CD4-positive, alpha-beta T cell treated with Interleukin-21 for 1 hour (primary cell): ENCODE measurements around the gene TP53RK.

Experiments
- DNase-seq: peaks from one replicate; pipeline ENCODE4 v3.0.0-alpha.2; 2020

TP53RK gene

DNA sequence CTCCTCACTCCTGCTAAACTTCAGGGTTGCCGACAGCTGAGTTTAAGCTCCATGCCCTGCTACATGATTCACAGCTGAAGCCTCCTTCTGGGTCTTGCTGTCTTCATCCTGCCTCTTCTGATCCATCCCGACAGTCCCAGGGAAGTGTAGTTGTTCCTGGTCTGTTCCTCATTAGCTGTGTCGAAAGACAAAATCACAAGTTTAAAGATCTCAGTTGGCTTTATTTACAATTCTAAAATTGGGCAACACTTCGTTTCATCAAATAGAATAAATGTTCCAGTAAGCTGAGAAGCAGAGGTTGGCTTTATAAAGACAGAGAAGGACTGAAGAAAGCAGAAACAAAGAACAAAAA is 16.1 kb upstream of the TP53RK start:
- no peak for DNase-seq

DNA sequence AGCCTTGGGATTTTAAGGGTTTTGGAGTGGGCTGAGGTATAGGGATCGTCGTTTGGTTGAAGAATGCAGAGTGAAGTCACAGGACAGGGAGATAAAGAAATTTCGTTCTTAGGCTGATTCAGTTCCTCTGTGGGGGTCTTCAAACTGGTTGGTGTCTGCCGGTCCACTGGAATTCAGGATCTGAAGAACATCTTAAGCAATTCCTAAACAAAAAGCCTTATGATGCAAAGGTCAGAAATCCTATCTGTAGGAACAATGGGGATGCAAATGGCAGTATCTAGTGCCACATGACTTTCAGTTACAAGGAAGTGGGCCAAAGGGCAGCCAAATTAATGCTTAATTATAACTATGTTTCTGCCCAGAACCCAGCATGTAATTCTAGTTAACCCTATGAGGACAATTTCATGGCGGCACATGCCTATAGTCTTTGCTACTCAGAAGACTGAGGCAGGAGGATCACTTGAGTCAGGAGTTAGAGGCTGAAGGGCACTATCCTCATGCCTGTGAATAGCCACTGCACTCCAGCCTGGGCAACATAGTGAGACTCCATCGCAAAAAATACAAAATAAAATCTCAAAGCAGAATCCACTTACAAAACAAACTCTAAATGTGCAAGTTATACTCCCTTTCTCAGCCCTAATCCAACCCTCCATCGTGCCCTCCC is 15.6 kb upstream of the TP53RK start:
- DNase-seq = no peak

DNA sequence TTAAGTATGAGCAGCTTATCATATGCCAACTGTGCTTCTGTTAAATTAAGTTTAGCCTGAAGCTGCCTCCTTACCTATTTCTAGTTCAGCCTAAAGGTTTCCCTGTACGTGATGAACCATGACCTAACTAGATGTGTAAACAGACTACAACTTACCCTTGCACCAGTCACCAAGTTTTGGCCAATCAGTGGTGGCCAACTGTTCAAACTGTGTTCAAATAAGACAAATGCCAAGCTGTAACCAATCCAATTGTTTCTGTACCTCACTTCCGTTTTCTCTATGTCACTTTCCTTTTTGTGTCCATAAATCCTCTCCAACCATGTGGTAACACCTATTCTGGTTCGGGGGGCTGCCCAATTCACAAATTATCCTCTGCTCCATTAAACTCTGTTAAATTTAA is 14.2 kb upstream of the TP53RK start:
- no peak for DNase-seq

DNA sequence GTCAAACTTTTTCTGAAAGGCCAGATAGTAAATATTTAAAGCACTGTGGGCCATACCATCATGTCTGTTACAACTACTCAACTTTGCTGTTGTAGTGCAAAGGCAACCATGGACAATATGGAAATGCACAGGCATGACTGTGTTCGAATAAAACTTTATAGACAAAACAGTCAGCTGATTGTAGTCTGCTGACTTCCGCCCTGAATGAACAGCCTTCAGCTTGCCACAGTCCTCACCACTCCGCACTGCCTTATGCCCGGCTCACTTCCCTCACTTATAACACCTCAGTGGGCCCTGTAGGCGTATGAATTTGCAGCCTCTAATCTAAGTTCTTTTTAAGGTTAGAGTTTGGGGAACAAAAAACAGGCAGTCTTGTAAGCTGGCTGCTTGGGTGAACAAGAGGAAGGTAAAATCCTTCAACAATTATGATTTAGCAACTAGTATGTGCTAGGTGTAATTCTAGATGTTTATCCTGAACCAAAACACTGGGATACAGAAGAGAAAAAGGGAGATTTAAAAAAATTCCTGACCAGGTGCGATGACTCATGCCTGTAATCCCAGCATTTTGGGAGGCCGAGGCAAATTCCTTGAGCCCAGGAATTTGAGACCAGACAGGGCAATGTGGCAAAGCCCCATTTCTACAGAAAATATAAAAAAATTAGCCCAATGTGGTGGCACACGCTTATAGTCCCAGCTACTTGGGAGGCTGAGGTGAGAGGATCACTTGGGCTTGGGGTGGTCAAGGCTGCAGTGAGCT is 13.4 kb upstream of the TP53RK start:
- no peak for DNase-seq

DNA sequence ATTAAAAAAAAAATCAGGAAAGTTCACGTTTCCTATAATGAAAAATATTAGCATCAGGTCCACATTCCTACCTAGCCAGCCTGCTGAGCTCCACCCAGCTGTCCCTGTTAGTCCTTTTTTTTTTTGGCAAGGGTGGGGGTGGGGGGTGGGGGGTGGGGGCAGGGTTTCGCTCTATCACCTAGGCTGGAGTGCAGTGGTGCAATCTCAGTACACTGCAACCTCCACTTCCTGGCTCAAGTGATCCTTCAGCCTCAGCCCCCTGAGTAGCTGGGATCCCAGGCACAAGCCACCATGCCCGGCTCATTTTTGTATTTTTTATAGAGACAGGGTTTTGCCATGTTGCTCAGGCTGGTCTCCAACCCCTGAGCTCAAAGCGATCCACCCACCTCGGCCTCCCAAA is 12.7 kb upstream of the TP53RK start:
- no peak for DNase-seq

DNA sequence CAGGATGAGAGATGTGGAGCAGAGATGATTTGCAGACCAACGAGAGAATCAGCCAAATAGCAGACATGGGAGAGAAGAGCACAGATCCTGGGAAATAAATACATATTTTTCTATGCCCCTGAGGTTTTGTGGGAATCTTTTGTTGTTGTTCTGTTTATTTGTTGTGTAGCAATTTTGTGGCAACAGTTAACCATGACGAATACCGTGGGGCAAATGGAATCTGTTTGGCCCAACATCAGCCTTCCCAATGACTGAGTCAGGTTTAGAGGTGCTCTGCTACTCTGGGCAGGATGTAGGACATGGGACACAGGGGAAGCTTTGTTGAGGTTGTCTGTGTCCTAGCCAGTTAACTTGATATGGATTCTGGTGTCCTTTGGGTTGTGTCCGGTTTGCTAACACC is 12.3 kb upstream of the TP53RK start:
- no peak for DNase-seq

DNA sequence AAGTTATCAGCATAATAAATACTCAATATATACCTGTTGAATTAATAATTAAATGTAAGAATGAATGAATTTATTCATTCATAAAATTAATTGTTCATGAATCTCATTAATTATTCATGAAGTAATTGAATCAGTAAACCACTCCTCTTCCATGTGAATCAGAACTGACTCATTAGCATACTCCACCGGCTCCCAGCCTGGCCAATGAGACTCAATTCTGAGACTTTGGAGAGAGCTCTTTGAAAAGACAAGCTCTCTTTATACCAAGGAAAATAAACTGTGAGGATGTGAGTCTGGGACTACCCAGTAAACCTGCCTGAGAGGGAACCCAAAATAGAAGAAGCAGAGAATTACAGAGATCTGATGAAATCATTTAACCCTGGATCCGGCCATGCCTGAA is 11.8 kb upstream of the TP53RK start:
- DNase-seq = no peak

DNA sequence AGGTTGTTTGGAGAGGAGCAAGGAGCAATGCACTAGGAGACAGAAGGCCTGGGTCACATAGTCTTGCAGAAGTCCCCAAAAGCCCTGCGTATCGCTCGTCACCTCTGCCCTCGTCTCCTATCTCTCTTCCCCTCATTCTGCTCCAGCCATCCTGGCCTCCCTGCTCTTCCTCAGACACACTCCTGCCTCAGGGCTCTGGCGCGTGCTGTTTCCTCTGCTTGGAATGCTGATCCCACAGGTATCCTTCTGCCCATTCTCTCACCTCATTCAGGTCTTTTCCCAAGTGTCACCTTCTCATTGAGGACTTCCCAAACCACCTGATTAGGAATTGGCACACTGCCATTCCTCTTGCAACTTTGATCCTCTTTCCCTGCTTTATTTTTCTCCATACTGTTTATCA is 11.2 kb upstream of the TP53RK start:
- no peak for DNase-seq

DNA sequence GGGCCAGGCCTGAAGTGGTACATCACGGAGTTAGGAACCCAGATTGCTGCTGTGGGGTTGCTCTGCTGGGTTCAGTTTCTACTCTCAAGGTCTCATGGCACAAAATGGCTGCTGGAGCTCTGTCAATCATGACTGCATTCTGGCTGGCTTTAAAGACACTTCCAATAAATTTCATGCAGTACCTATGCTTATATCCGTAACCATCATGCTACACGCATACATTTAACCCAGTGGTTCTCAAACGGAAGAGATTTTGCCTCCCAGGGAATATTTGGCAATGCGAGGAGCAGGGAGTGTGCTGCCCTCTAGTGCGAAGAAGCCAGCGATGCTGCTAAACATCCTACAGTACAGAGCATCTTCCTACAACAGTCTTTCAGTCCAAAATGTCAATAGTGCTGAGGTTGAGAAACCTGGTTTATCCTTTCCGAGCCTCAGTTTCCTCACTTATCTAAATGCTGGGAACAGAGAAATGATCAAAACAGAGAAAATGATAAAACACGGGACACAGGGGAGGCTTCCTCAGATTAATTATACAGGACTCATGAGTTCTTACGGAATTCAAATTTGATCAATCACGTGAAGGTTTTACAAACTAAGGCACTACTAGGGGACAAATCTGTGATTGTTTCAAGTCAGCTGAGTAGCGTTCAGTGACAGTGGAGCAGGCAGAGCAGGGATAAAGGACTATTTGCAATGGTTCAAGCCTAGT is 10.6 kb upstream of the TP53RK start:
- no peak for DNase-seq

DNA sequence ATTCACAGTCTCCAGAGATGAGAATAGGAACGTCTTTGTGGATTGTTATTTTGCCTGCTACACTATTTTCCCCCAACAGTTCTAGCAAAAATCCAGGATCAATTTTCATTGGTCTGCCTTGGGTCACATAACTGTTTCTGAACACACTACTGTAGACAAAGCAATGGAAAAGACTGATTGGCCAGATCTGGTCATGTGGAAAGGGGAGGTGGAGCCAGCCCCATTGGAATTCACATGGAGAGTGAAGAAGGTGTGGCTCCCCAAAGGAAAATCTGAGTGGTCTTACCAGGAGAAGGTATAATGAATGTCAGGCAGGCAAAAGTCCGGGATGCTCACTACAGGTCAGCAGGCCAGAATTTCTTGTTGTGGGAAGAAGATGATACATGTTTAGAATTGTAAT is 9.5 kb upstream of the TP53RK start:
- no peak for DNase-seq

DNA sequence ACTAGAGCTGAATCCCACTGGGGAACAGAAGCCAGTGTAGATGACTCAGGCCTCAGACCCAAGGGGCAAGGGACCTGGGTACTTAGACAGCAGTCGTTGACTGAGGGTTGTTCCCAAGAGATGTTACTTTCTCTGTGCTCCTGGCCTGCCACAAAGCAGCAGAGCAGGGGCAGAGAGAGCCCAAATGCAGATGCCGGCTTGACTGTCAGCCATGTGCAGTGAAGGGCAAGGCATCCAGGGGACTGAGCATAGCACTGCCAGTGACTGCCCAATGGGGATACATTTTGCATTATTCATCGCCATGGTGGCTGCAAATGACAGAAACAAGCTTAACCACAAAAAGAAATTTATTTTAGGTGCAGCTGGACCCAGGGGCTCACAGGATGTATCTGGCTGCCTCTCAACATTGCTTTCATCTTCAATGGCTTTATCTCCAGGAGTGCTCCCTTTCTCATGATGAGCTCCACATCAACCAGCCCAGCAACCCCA is 7.6 kb upstream of the TP53RK start:
- no peak for DNase-seq

DNA sequence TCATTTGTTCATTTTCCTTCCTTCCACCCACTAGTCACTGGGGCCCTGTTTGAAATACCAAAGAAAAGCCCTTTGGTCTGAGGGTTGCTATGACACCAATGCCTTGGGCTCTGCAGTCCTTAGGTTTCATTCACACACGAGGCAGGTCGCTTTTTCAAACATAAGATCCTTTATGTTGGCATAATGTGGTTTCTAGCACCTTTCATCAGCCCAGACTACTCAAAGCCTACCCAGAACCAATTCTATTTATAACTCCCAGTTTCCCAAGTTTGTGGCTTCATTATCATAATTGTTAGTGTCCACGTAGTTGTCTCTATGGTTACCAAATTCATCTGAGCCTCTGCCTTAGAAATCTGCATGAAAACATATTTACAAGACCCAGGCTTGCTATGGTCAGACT is 6.6 kb upstream of the TP53RK start:
- no peak for DNase-seq

DNA sequence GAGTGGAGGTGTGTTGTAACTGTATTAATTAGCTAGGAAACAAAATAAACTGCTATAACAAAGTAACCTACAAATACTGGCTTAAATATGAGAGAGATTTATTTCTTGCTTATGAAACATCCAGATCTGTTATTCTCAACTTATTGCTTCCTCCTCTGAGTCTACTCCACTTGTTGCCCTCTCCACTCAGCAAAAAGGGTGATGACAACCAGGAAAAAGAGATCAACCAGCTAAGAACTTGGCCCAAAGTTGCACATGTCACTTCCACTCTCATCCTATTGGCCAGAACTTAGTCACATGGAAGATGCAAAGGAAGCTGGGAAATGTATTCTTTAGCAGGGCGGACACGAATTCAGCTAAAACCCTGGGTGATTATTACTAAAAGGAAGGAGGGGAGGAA is 5.2 kb upstream of the TP53RK start:
- DNase-seq = peak; percentile 40

DNA sequence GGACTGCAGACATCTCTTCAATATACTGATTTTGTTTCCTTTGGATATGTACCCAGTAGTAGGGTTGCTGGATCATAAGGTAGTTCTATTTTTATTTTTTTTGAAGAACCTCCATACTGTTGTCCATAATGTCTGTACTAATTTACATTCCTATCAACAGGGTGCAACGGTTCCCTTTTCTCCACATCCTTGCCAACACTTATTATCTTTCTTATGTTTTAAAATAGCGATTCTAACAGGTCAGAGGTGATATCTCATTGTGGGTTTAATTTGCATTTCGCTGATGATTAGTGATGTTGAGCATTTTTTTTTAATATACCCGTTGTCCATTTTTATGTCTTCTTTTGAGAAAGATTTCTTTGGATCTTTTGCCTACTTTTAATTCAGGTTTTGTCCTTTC is 2.0 kb upstream of the TP53RK start:
- DNase-seq = no peak

DNA sequence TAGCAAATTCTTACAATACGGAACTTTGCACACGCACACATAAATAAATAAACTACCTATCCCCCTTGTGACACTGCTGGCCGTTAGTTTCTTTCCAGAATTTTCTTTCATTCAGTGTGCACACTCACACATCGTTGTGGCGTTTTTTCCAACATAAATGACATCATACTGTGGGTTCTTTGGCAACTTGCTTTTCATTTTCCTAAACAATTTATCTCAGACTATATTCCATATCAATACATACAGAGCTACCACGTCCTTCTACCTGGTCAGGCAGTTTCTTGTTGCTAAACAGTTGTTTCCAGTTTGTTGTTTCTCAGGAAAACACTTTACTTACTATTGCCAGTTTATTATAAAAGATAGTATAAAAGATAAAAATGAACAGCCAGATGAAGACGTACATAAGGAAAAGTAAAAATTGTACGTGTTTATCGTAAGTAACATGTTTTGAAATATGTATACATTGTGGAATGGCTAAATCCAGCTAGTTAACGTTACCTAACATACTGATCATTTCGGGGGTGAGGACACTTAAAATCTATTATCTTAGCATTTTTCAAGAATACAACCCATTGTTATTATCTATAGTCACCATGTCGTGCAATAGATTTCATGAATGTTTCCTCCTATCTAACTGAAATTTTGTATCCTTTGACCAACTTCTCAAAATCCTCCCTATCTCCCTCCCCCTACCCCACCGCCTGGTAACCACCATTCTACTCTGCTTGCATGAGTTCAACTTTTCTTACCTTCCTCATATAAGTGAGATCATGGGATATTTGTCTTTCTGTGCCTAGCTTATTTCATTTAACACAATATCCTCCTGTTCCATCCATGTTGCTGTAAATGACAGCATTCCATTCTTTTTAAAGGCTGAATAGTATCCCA is 1.2 kb upstream of the TP53RK start:
- DNase-seq = no peak

DNA sequence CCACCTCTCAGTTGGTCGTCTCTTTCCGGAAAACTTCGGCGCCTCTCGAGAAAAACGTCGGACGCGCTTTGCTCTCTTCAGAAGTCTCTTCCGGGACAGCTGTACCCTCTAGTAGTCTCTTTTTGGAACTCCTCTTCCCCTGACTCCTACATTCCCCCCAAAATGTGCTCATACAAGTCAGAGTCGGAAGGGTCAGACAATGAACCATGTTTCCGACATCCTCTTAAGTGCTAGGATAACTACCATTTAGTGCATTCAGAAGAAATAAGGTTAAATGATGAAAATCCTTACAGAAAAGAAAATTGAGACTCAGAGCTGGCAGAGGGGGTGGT is 476 bp upstream of the TP53RK start:
- no peak for DNase-seq

DNA sequence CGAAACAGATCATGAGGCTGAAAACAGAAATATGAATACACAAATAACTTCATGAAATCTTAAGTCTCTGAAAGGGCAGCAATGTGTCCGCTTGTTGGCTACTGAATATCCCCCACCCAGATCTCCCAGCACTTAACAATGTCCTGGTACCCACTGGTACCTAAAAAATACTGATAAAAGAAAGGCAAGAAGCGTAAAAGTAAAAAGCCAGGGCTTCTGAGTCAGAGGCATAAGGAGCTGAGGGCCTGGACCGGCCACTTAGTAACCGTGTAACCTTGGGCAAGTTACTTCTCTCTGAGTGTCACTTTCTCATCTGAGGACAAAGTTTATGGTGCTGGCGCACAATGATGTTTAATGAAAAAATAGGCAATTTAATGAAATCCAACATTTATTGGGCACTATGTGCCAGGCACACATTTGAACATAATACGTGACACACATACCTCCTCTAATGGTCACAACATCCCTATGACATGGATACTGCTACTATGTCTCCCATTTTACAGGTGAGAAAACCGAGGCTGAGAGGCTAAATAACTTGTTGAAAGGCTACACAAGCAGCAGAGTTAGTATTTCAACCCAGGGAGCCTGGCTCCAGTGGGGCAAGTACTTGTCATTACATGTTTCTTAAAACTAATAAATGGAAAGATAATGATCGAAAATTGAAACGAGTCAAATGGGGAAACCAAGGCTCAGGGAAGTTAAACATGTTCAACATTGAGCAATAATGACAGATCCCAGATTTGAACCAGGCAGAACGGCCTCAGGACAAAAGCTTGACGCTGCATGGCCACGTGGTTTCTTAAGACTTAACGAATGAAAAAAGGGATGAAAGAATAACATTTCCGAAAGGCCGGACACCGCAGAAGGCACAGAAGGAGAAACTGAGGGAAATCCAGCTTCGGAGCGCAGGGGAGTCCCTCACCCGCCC is 828 bp downstream of the TP53RK start:
- no peak for DNase-seq

DNA sequence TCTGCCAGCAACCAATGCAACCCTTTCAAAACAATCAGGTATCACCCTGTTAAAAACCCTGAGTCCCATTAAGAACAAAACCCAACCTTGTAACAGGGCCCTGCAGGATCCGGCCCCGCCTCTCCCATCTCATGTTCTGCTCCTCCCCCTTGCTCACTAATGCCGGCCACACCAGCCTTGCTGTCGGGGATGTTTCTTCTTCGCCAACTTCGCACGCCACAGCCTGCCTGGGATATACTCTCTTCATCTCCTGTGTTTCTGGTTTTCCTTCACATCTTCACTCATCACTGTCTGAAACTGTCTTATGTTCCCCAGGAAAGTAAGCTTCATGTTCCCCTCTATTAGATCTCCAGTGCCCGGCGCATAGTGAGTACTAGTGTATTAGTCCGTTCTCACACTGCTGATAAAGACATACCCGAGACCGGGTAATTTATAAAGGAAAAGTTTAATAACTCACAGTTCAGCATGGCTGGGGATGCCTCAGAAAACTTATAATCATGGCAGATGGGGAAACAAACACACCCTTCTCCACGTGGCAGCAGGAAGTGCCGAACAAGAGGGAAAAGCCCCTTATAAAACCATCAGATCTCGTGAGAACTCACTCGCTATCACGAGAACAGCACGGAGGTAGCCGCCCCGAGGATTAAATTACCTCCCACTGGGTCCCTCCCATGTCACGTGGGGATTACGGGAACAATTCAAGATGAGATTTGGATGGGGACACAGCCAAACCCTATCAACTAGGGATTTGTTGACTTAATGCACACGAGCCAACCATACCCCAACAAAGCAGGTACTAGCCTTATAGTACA is 5.1 kb downstream of the TP53RK start:
- no peak for DNase-seq

DNA sequence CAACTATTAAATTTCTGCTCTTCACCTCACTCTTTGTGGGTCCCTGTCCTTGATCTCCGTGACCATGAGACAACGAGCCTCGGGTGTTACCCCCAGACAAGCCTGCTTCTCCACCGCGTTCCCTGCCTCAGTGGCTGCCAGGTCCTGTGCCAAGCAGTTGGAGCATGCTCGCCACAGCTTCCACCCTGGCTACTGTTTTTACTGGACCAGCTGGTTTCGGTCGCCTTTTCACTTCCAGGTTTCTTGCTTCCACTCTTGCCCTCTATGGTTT is 5.6 kb downstream of the TP53RK start:
- DNase-seq = no peak

DNA sequence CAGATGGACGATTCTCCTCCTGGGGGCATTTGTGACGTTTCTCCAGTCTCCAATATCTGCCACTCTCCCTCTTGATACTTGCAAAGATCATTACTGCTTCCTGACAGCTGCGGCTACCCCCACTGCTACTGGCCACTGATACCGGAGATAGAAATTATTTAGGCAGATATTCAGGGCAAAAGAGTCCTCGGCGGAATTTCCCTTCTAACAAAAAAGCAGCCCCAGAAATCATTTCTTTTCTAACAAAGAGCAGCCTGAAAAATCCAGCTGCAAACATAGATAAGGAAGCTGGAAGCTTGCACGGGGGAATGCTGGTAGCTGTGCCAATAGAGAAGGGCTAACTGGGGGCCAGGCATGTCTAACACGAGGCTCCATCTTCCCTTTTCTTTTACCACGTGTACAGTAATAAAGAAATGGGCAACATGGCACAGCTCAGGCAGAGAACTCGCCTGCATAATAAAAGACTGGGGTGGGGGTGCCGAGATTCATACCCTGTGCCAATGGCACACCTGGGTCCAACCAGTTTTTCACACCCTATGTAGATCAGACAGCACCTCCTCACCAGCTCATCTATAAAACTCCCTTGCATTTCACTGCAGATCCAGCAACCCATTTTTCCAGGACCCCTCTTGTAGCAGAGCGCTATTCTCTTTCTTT is 6.1 kb downstream of the TP53RK start:
- DNase-seq = no peak
